GM19240 (cell line): ENCODE data around the gene TLR4.
A peak's percentile ranks its signal among the peaks of the same experiment; 100 is the strongest.

Experiments
- DNase-seq: peaks from one replicate; pipeline ENCODE4 v3.0.0; 2011; ENCODE audit warnings: low spot score; ENCODE audit not compliant: insufficient read length

Gene TLR4

DNA sequence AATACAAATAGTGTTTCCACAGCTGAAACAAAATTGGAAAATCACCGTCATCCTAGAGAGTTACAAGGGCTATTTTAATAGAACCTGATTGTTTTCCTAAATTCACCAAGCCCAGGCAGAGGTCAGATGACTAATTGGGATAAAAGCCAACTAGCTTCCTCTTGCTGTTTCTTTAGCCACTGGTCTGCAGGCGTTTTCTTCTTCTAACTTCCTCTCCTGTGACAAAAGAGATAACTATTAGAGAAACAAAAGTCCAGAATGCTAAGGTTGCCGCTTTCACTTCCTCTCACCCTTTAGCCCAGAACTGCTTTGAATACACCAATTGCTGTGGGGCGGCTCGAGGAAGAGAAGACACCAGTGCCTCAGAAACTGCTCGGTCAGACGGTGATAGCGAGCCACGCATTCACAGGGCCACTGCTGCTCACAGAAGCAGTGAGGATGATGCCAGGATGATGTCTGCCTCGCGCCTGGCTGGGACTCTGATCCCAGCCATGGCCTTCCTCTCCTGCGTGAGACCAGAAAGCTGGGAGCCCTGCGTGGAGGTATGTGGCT lies at the start of gene TLR4:
TSS of gene TLR4 (plus strand) at position 380 of the 552 bp plus-strand sequence. CDS start at position 450, 70 bp downstream.
- peak; percentile 23 for DNase-seq

DNA sequence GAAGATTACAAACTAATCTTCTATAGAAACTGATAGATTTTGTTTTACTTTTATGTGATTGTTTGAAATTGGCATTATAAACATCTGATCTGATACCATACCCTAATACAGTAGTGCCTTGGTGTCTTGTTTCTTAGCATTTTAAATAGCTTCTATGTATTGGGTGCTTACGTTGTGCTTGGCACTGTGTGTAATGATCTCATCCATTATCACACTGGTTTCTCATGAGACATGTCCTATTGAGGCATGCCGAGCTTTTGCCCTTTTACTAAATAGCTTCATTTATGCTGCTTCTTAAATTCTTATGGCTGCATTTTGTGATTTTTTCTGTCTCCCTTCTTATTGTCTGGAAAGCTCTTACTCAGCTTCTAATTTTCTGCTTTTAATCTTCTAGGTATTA lies 48.2 kb upstream of the TLR4 start:
- DNase-seq, result no peak

DNA sequence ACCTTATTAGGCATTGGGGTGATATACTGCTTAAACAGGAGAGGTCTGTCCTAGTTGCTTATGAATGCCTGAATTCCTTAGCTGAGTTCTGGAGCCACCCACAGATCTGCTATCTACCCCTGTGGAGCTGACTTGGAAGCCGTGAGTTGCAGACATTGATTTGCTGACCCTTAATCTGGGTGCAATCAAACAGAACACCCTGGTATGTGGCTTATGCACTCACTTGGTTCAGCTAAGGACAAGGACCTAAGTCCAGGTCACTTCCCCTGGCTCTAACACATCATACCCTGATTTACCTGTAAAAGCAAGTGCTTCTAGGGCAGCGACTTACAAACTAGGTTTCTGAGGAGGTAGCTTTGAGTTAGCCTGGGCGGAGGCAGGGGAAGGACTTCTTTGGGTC lies 41.6 kb upstream of the TLR4 start:
- no peak for DNase-seq

DNA sequence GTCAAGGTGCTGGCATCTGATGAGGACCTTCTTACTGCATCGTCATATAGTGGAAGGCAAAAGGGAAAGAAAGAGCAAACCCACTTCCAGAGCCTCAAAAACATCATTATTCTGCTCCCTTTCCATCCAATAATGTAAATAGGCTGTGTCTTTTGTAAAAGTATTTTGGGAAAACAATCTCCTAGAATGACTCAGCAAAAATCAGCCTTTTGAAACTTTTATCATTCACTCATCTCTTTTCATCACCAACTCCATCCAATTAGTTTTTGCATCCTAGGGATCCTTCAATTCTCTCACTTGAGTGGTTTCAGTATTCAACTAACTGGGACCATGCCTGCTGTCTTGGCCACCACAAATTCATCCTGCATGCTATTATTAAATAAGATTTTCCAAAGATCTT lies 39.8 kb upstream of the TLR4 start:
- DNase-seq, result no peak

DNA sequence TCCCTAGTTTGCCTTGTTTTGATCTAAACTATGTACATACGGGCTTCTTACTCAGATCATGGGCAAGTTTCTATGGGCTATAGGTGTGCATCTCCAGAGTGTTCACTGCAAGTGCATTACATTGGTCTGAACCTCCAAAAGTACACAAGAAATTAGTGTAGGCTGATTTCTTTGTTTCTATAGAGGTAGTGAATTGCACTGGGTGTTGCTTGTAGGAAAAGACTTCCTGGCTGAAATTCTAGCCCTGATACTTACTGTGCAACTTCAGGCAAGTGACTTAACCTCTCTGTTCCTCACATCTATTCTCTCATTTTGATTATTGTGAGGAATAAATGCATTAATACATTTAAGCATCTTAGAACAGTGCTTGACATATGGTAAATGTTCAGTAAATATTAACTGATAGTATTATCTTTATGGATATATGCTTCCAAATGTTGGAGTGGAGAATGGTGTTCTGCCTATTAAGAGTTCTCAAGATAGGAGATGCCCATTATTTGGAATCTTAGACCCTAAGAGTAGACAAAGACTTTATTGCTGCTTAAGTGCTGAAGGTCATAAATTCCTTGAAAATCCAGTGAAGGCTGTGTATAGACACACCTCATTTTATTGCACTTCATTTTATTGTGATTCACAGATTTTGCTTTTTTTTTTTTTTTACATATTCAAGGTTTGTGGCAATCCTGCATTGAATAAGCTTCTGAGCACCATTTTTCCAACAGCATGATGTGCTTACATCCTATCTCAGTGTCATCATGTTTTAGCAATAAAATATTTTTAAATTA lies 38.4 kb upstream of the TLR4 start:
- no peak for DNase-seq

DNA sequence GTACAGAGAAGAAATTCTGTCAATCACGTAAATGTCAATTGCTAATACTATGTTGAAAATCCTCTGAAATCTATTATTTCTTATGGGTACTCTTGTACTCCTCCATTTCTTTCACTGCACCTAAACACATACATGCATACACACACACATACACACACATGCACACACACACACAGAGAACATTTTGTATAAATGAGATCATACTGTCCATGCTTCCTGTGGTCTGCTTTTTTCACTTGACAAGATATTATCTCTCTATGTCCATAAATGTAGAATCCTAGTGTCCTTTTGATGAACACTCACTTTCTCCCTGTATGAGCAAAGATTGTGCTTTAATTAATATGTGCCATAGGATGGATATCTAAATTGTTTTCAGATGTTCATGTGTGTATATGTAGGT lies 32.7 kb upstream of the TLR4 start:
- no peak for DNase-seq

DNA sequence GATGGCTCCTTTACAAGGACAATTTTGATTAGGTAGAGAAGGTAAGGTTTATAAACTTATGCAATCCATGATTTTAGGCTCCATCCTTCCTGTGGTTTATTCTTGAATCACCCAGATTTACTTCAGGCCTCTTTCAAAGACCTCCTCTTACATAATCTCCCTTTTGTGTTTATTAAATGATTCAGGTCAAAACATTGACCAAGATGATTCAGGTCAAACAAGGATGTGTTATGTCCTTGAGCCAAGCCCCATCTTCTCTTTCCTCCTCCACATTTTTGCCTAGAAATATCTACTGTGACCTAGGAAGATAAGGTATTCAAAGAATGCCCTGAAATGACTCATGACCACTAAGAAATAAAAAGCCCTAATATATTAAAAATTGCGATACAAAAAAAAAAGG lies 31.8 kb upstream of the TLR4 start:
- no peak for DNase-seq

DNA sequence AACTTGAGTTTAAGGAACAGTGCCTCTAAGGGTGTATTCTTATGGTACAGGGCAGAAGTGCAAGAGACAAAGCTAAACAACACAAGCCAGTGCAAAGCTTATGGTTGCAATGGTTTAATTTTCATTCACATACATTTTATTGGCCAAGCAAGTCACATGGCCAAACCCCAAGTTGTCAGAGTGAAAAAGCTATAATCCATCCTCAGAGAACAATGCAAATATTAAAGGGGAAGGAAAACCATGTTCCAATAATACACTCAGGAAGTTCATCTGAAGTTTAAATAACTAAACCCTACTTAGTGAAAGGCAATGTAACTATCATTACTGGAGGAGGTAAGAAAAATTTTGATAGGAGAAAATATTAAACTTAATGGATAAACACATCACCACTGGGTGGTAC lies 26.6 kb upstream of the TLR4 start:
- DNase-seq, result no peak

DNA sequence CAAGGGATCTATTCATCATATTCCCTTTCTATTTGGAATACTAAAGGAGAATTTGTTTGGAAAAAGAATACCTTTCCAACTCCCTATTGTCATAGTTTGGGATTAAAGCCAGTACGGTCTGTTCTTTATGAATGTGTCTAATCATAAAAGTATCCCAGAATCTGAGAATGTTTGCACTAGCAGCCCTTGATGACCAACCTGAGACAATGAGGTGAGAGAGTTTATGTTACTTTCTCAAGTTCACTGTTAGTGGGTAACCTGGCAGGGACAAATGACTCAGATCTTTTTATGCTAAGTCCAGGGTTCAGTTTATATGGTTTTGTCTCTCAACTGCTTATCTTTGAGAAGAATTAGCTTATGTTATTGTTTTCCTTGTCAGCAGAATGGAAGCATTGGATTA lies 25.3 kb upstream of the TLR4 start:
- DNase-seq, result no peak

DNA sequence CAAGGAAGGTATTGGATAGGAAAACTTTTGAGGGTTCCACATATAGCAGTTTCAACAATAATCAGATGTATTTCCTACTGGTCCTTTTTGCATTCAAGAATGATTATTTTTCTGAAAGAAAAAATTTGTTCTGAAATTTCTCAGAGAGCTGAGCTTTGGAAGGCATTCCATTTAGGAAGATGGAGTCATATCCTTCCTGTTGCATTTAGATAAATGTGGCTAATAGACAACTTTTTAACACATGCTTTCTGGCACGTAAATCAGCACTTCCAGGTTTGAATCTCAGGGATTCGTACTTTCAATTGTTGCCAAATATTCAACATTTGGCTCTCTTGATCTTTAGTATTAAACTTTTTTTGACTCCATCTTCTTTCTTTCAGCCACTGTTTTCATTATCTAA lies 24.8 kb upstream of the TLR4 start:
- no peak for DNase-seq

DNA sequence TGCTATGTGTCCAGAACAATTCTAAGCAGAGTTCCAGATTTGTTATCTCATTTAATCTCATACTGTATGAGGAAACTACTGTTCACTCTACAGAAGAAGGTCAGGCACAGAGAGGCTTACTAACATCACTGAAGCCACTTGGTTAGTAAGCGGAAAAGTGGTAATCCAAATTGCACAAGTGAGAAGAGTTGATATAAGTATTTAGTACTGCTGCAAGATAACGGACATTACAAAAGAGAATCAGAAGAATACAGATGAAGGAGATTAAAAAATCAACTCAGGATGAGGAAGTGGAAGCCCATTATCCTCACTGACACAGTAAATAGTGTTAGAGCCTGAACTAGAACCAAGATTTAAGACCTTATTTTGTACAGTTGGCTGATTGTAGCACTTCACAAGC lies 22.3 kb upstream of the TLR4 start:
- DNase-seq, result no peak

DNA sequence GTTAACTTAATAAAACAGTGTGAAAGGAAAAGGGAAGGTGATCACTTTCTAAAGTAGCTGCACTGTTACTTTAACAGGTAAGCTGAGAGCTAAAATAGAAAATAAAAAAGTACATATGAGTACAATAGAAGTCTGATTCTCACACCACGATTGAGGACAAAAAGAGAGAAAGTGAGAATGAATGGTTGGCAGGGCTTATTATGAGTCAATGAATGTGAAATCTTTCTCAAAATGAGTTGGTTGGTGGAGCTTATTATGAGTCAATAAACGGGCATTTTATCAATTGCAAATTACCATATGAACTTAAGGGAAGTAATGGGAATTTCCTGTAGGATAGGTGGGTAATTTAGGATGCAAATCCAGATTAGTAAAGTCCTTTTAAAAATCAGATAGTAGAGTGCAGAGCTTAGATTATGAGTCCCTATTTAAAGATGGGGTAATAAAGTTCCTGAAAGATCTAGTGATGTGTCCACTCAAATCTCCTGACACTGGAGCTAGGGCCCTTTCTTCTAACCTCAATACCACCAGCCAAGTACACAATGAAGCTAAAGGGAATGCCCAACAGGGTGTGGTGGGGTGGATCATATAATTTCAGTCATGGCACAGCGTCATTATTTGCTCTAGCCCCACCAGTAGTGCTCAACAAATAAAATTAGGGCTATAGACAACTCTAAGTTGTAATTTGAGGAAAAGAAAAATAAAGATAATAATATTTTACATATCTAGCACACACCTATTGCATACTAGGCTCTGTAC lies 21.1 kb upstream of the TLR4 start:
- DNase-seq, result no peak

DNA sequence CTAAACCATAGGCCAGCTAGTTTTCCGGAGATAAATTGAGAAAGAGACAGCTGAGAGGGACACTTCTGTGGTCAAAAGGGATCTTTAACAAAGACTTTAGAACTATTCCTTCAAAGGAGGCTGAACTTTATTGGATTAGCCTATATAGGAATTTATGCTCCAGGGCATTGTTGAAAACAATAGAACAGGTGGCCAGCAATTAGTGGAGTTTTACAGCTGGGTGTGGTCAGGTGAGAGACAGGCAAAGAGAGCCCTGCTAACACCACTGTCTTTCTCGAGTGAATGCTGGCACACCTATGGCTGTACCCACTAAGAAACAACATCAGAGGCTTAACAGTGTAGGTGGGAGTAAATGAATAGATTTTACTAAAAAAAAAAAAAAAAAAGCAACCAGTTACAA lies 16.7 kb upstream of the TLR4 start:
- DNase-seq, result no peak

DNA sequence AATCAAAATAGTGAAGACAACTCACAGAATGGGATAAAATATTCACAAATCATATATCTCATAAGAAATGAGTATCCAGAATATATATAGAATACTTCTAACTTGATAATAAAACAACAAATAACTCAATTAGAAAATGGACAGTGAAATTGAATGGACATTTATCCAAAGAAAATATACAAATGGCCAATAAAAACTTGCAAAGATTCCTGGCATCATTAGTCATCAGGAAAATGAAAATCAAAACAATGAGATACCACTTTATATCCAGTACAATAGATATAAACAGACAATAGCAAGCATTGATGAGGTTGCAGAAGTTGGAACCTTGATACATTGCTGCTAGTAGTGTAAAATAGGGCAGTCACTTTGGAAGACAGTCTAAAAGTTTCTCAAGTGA lies 12.8 kb upstream of the TLR4 start:
- no peak for DNase-seq

DNA sequence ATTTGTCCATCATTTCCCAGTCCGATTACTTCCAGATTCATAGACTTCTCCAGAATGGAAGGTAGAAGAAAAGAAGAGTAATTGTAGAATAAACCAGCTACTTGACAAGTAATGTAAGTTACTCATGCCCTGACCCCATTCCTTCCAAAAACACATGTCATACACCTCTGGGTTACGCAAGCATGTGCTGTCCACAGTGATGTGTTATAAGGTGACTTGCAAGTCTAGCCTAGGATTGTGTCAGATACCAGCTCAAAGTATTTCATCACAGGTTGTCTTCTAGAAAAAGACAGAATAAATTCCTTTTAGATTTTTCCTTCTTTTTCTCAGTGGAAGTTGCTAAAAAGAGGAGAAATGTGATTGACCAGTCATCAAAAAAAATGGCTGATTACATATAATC lies 8.0 kb upstream of the TLR4 start:
- no peak for DNase-seq

DNA sequence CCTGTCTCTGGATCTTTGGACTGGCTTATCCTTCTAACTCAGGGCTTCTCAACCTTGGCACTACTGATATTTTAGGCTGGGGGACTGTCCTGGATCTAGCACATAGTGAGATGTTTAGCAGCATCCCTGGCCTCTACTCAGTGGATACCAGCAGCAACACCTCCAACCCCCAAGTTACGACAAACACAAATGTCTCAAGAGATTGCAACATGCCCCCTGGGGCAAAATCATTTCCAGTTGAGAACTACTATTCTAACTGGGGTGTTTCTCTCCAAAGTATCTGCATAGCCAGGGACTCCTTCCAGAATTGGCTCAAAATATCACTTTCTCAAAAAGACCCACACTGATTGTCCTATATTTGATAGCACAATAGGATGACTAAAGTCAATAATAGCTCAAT lies 7.2 kb upstream of the TLR4 start:
- DNase-seq, result no peak

DNA sequence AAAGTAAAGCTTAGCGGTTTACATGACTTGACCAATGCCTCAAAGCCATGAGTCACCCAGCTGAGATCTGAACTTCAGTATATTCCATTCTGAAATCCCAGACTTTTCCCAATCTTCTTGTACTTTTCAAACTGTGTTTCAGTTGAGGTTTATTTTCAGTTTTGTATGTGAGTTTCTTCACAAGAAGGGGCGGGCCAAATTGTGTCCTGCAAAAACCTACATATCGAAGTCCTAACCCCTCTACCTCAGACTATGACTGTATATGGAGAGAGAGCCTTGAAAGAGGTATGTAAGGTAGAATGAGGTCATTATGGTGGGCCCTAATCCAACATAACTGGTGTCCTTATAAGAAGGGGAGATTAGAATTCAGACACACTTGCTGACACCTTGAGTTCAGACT lies 666 bp upstream of the TLR4 start:
- no peak for DNase-seq

DNA sequence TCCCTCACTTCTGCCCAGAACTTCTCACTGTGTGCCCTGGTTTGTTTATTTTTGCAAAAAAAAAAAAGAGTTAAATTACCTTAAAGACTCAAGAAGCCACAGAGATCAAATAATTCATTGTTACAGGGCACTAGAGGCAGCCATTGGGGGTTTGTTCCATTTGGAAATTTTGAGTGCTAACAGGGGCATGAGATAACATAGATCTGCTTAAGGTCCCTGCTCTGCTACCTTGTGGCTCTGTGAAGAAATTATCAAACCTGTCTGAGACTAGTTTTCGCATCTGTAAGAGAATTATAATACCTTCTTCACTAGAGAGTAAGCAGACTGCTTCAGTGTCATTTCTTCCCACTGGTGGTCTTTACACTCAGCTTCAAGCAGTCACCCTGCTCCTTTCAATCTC lies 394 bp downstream of the TLR4 start:
- DNase-seq, result no peak

DNA sequence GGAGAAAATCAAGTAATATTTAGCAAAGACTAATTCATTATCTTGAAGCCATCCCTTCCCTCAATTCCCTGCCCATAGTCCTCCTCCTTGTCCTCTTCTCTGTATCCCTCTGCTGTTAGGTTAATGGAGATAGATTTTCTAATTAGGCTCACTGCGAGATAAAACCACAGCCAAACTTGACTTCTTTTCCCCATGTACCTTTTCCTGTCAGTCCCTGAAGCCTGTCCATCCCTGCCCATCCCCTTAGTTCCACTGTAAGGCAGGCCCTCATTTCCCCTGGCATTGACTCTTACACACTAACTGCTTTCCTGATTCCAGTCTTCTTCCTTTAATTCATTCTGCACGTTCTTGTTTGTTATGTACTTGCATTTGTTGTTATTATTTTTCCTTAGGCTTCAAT lies 1.2 kb downstream of the TLR4 start:
- no peak for DNase-seq

DNA sequence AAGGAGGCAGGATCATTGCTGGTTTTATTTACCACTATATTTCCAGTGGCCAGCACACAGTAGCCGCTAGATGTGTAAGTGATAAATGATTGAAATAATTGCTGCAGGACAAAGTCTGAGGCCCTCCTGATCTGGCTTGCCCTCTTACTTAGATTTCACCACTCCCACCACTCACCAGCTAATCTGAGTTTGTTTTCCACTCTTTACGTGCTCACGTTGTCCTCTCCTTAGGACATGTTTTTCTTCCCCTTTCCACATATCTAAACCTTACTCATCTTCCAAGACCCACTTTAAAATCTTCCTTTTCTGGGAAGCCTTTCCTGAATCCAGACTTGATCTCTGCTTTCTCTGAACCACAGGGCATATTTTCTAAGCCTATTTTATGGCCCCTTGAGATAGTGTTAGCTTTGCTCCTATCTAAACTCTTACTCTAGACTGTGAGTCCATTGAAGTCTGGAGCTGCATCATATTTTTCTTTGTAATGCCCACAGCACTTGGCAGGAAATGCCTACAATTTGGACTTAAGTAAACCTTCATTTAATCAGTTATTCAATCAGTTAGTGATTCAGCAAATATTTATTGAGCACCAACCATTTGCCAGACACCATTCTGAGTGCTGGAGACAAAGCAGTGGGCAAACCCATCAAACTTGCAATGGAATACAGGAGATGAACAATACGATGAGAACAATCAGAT lies 2.4 kb downstream of the TLR4 start:
- no peak for DNase-seq

DNA sequence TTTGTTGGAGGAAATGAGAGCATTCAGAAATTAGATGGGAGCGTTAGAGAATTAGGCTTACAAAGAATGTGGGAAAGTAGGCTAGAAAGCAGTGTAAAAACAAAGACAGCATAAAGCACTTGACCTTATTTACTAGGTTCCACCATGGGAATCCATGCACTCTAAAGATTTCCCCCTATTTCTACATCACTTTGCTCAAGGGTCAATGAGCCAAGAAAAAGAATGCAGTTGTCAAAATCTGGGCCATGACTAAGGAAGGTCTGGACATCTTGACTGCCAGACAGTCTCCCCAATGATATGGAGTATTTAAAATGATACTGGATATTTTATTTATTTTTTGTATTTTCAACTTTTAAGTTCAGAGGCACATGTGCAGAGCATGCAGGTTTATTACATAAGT lies 3.4 kb downstream of the TLR4 start:
- no peak for DNase-seq

DNA sequence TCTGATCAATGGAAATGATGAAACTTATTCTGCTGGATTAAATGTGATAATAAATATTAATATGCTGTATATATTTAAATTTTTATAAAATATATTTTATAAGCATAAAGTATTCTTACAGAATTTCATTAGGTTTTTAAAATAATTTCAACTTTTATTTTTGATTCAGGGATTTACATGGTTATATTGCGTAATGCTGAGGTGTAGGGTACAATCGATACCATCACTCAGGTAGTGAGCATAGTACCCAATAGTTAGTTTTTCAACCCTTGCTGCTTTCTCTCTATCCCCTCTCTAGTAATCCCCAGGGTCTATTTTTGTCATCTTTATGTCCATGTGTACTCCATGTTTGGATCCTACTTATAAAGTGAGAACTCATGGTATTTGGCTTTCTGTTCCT lies 5.7 kb downstream of the TLR4 start:
- no peak for DNase-seq
